Ovary (tissue), 3 donors: ENCODE data around the gene PPM1J.

ENCODE experiments used
- CTCF ChIP-seq, 3 donors: fragments of 450-650 bp in 2 of 3; fragments of 200-600 bp in 1 of 3; IDR thresholded peaks; one replicate each; pipeline versions ENCODE4 v1.5.1 to v1.8.0; 2016 to 2022; ENCODE audit warnings: antibody characterized with exemption in 3 of 3, mild to moderate bottlenecking in 1 of 3
- POLR2A ChIP-seq: fragments of 450-650 bp; IDR thresholded peaks from one replicate; pipeline ENCODE4 v1.6.1; 2017; ENCODE audit warnings: antibody characterized with exemption, mild to moderate bottlenecking, moderate library complexity
- donor health status: DM: no; HTN: no; CAD: no.

DNA sequence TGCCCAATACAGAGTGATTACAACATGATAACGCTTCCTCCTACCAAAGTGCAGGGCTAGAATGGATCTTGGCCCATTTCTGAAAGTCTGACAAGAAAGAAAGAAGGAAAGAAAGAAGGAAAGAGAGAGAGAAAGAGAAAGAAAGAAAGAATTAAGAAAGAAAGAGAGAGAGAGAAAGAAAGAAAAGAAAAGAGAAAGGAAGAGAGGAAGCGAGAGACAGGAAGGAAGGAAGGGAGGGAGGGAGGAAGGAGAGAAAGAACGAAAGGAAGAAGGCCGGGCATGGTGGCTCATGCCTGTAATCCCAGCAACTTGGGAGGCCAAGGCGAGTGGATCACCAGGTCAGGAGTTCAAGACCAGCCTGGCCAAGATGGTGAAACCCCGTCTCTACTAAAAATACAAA, 44.1 kb upstream of the PPM1J start:
- TF ChIP-seq CTCF (IDR thresholded peaks at IDR 0.05) (no peak), POLR2A (no peak)
